MG63 (cell line): ENCODE data around the gene ADH6. TPM values are rescaled to one million over a fixed set of nuclear protein-coding genes. Genes with fewer than 3 reads are reported as not detected.
"Not testable (repeated sequence)": the region's sequence is repeated elsewhere in the genome, so short reads cannot be mapped to it uniquely, and the experiment has no call there.

ENCODE experiments used
- DNase-seq: peaks from one replicate; pipeline ENCODE4 v3.0.0-alpha.2; 2020
- H3K27me3 ChIP-seq: fragments of 250-450 bp; sonication (Bioruptor Pico); 2 replicates; pipeline ENCODE4 v1.5.1; 2020; ENCODE audit warnings: mild to moderate bottlenecking, moderate library complexity
- H3K36me3 ChIP-seq: fragments of 250-450 bp; sonication (Bioruptor Pico); 2 replicates; pipeline ENCODE4 v1.5.1; 2020; ENCODE audit warnings: mild to moderate bottlenecking, moderate library complexity
- H3K4me3 ChIP-seq: fragments of 250-450 bp; sonication (Bioruptor Pico); 2 replicates; pipeline ENCODE4 v1.5.1; 2020; ENCODE audit warnings: mild to moderate bottlenecking, moderate library complexity
- H3K9me3 ChIP-seq: fragments of 250-450 bp; sonication (Bioruptor Pico); 2 replicates; pipeline ENCODE4 v1.5.1; 2020; ENCODE audit warnings: mild to moderate bottlenecking, moderate library complexity
- total RNA-seq: library from RNA; depleted of rRNA; stranded (reverse); fragments of >200 nt; shearing (Covaris generic); gene quantifications from 2 replicates; pipeline ENCODE4 v1.2.3, GENCODE V29; 2014; ENCODE audit warnings: low replicate concordance; rRNA removed

The ADH6 gene
- total RNA-seq, result not detected in 2 replicates

DNA sequence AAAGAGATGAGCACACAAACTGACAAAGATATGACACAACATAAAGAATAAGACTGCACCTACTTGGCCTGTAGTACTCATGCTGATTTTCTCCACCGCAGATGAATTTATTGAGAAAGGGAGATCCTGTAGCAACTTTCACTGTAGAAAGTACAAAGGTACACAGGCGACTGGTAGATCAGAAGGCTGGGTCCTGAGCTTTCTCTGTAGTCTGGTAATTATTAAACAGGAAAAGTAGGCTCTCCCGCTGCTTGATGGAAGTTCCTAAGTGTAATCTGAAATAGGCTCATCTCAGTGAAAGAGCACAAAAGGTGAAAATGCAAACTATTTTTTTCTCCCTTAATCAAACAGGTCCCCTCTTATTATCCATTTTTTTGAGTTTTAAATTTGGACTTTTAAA is at the start of gene ADH6:
TSS of gene ADH6 (minus strand) at position 175 of the 400 bp plus-strand sequence. CDS start at position 81, 94 bp downstream.
- H3K27me3 ChIP-seq, result no peaks in the 10 kb centered on the region
- DNase-seq, result no peak
- H3K4me3 ChIP-seq, result no peak within 1 kb of the TSS
- no peaks in the 10 kb centered on the region for H3K36me3 ChIP-seq
- H3K9me3 ChIP-seq, result no peaks in the 10 kb centered on the region

- Histone ChIP-seq H3K27me3 (no peaks in the 10 kb centered on the region; the same call in 1 of the 2 replicates), H3K36me3 (no peaks in the 10 kb centered on the region), H3K4me3 (no peak overlapping the region), H3K9me3 (no peaks in the 10 kb centered on the region)
- no peak for DNase-seq
These were observed 45.9 kb upstream of the ADH6 start for GRCh38 chr4:99264927-99265326.

GRCh38 chr4:99252746-99253145 is 33.7 kb upstream of the ADH6 start:
- Histone ChIP-seq H3K4me3 (no peak overlapping the region), H3K9me3 (no peaks in the 10 kb centered on the region), H3K27me3 (no peaks in the 10 kb centered on the region), H3K36me3 (no peaks in the 10 kb centered on the region)
- no peak for DNase-seq

DNA sequence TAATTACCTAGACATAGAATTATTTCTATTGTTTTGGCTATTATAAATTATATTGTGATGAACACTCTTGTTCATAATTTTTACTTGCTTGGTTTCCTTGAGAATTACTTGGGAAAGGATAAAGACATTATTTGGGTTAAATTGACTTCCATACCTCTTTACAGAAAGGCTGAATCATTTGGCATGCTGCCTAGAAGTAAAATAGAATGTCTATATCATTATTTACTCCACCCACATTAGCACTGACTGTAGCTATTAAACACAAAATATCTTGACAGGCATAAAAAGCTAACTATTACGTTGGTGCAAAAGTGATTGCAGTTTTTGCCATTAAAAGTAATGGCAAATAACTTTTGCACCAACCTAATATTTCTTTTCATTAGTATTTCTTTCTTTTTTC is 29.7 kb upstream of the ADH6 start:
- Histone ChIP-seq H3K36me3 (no peaks in the 10 kb centered on the region), H3K9me3 (no peaks in the 10 kb centered on the region), H3K27me3 (no peaks in the 10 kb centered on the region), H3K4me3 (no peak overlapping the region)
- DNase-seq, result no peak

GRCh38 chr4:99235955-99236354 is 16.9 kb upstream of the ADH6 start:
- Histone ChIP-seq H3K4me3 (no peak overlapping the region), H3K36me3 (no peaks in the 10 kb centered on the region), H3K9me3 (no peaks in the 10 kb centered on the region), H3K27me3 (no peaks in the 10 kb centered on the region)
- no peak for DNase-seq

GRCh38 chr4:99234331-99235010 is 15.4 kb upstream of the ADH6 start:
- Histone ChIP-seq H3K9me3 (no peaks in the 10 kb centered on the region), H3K36me3 (no peaks in the 10 kb centered on the region), H3K27me3 (no peaks in the 10 kb centered on the region), H3K4me3 (no peak overlapping the region)
- DNase-seq, result no peak

- not testable (repeated sequence) for DNase-seq, H3K27me3 ChIP-seq, H3K9me3 ChIP-seq, H3K36me3 ChIP-seq, H3K4me3 ChIP-seq
These were observed 14.4 kb upstream of the ADH6 start for GRCh38 chr4:99233397-99233796.

- H3K9me3 ChIP-seq, DNase-seq, H3K27me3 ChIP-seq, H3K36me3 ChIP-seq, H3K4me3 ChIP-seq: not testable (repeated sequence)
These were observed 9.7 kb upstream of the ADH6 start for GRCh38 chr4:99228706-99229105.

DNA sequence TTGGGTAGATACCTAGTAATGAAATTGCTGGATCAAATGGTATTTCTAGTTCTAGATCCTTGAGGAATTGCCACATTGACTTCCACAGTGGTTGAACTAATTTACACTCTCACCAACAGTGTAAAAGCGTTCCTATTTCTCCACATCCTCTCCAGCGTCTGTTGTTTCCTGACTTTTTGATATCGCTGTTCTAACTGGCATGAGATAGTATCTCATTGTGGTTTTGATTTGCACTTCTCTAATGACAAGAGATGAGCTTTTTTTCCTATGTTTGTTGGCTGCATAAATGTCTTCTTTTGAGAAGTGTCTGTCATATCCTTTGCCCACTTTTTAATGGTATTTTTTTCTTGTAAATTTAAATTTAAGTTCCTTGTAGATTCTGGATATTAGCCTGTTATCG is 8.6 kb upstream of the ADH6 start:
- not testable (repeated sequence) for H3K4me3 ChIP-seq, H3K27me3 ChIP-seq, DNase-seq

DNA sequence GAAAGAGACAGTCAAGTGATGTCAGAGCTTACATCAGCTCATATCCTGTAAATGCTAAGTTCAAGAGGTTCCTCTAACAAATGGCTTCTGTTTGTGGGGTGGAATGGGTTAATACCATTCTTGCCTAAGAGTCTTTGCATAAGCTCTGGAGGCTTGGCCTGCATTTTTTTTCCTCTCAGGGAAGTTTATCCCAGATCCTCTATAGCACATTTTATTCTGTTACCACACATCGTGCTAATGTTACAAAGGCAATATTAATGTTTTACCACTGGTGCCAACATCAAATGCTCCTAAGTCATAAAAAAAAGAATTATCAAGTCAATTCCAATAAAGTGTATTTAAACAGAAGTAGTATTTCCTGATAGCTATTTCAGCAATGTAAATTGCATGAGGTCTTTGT is 2.9 kb upstream of the ADH6 start:
- H3K27me3 ChIP-seq, result no peaks in the 10 kb centered on the region
- H3K36me3 ChIP-seq, result no peaks in the 10 kb centered on the region
- H3K9me3 ChIP-seq, result no peaks in the 10 kb centered on the region
- DNase-seq, result no peak
- no peak overlapping the region for H3K4me3 ChIP-seq

More for the DNA sequence above, 8.6 kb upstream of the ADH6 start:
- not testable (repeated sequence) for H3K9me3 ChIP-seq, H3K36me3 ChIP-seq

DNA sequence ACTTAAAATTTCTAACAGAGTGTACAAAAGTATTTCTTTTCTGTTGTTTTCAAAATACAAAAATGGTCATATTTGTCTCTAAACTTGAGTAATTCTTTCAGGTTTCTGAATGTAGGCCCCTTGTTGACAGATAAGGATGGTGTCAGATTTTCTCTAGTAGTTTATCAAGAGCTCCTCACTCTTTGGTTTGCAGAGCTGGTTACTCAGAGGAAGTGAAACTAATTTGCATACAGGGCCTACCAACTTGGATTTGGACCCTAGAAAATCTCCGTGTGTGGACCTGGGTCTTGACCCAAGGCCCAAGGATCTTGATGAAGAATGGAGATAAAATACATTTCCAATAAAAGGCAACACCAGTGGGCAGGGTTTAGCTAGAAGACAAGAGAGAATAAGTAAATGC is 433 bp upstream of the ADH6 start:
- Histone ChIP-seq H3K9me3 (no peaks in the 10 kb centered on the region), H3K27me3 (no peaks in the 10 kb centered on the region), H3K36me3 (no peaks in the 10 kb centered on the region), H3K4me3 (no peak overlapping the region)
- no peak for DNase-seq

DNA sequence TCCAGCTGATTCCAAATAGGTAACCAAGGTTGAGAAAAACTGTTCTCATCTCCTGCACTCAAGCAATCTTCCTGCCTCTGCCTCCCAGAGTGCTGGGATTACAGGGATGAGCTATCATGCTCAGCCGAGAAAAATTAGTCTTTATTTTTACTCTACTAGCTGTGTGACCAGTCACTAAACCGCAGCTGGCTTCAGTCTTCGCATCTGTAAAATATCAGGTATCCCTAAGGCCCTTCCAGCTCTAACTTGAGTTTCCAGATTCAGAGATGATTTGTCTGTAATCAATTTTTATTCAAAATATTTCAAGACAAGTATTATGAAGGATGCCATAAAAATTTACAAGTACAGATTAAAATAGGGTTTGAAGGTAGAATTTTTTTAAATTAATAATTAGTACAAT is 3.5 kb downstream of the ADH6 start:
- Histone ChIP-seq H3K27me3 (no peaks in the 10 kb centered on the region), H3K9me3 (no peaks in the 10 kb centered on the region), H3K36me3 (no peaks in the 10 kb centered on the region), H3K4me3 (no peak overlapping the region)
- DNase-seq, result no peak

DNA sequence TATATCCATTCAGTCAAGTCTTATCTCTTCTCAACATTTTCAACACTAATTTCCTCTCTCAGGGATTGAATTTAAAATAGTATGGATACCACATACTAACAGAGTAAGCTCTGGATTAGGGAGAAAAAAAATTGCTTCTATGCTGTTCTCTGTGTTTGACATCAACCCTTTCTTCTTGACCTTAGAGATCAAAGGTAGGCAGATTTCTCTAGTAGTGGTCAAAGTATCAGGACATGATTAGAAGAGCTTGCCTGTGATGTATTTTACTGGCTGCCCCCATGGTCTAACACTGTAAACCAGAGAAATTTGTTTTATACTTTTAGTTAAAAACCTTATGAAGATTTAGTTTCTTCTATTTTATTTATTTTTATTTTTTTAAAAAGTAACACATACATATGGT is 8.3 kb downstream of the ADH6 start:
- Histone ChIP-seq H3K9me3 (no peaks in the 10 kb centered on the region), H3K27me3 (no peaks in the 10 kb centered on the region), H3K4me3 (no peak overlapping the region), H3K36me3 (no peaks in the 10 kb centered on the region)
- DNase-seq, result no peak

DNA sequence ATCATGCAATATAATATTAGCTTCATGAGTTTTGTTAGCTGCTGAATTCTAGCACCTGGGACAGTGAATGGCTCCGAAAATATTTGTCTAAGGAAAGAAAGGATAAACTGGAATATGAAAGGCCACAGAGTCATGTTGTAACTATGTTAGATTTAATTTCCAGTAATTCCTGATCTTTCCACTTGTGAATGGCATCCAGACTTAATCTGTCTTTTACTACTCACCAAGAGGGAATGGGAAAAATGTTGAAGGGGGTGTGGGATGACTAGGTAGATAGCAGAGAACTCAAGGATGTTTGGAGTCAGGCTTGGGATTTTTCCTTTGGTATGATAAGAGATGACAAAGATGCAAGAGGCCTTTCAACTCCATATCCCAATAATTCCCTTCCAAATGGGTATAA is 9.4 kb downstream of the ADH6 start:
- Histone ChIP-seq H3K27me3 (no peaks in the 10 kb centered on the region), H3K36me3 (no peaks in the 10 kb centered on the region), H3K9me3 (no peaks in the 10 kb centered on the region), H3K4me3 (no peak overlapping the region)
- no peak for DNase-seq

GRCh38 chr4:99208719-99209075 is 10.3 kb downstream of the ADH6 start:
- H3K9me3 ChIP-seq, result no peaks in the 10 kb centered on the region
- no peaks in the 10 kb centered on the region for H3K36me3 ChIP-seq
- no peak overlapping the region for H3K4me3 ChIP-seq
- no peak for DNase-seq
- no peaks in the 10 kb centered on the region for H3K27me3 ChIP-seq

- Histone ChIP-seq H3K36me3 (no peaks in the 10 kb centered on the region), H3K4me3 (no peak overlapping the region), H3K9me3 (no peaks in the 10 kb centered on the region), H3K27me3 (no peaks in the 10 kb centered on the region)
- DNase-seq, result no peak
These were observed 10.9 kb downstream of the ADH6 start for GRCh38 chr4:99207911-99208718.

DNA sequence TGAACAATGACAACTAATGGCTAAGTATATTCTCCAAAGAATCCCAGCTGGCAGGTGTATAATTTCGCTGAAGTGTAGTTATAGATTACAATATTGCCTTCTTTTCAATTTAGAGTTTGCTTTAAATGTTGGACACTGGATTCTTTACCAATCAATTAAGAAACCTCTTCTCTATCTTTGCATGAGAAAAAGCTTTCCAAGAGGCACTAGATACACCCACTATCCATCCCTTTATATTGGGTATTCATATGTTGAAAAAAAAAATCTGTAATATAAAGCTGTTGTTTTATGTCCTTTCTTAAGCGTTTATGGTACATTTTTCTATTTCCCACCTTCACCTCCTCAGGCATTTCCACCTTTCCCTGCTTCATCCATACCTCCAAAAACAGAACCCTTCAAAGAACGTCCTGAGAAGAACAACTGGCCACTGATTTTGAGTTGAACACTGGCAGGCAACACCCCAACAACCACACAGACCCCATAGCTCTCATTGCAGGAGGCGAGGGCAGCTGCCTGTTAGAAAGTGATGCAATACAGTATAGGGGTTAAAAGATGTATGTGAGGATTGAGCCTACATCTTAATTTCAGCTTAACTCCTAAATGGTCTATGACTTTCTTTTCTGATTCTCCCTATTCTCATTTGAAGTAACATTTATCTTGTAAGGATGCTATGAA is 11.8 kb downstream of the ADH6 start:
- no peak overlapping the region for H3K4me3 ChIP-seq

More for the DNA sequence above, 11.8 kb downstream of the ADH6 start:
- Histone ChIP-seq H3K9me3 (no peaks in the 10 kb centered on the region), H3K36me3 (no peaks in the 10 kb centered on the region), H3K27me3 (no peaks in the 10 kb centered on the region)
- no peak for DNase-seq
